B cell (primary cell): ENCODE data around the gene CACTIN. TPM values are rescaled to one million over a fixed set of nuclear protein-coding genes. Genes with fewer than 3 reads are reported as not detected.

Experiments used
- ATAC-seq: fragments of 200-7000 bp; cut with Tn5 transposase; one replicate; pipeline ENCODE4 v1.10.0; 2021; ENCODE audit warnings: low read depth, mild to moderate bottlenecking, moderate number of reproducible peaks, moderate library complexity
- CTCF ChIA-PET: fragments of 350-600 bp; sonication (Branson Sonifier 250); formaldehyde crosslinking; loops from one replicate; lab custom pipeline; 2021; ENCODE audit warnings: antibody characterized with exemption, inconsistent platforms; lab: Charles Lee
- POLR2A ChIA-PET: fragments of 350-600 bp; sonication (Branson Sonifier 250); formaldehyde crosslinking; loops from one replicate; lab custom pipeline; 2021; ENCODE audit warnings: antibody characterized with exemption; lab: Charles Lee
- DNase-seq: peaks from one replicate; pipeline ENCODE4 v3.0.0; 2013
- H2AFZ ChIP-seq: 2 replicates; pipeline ENCODE4 v1.6.1; 2012; ENCODE audit warnings: mild to moderate bottlenecking, low read depth, low read length; ENCODE audit not compliant: insufficient read depth, poor library complexity, severe bottlenecking
- H3K27ac ChIP-seq, 2 donors: 1 replicate in 1 of 2; 2 replicates in 1 of 2; pipeline ENCODE4 v1.5.1; 2012 to 2013; ENCODE audit warnings: low read length in 2 of 2, mild to moderate bottlenecking in 2 of 2, moderate library complexity in 1 of 2
- H3K27me3 ChIP-seq, 4 experiments: fragments of 200-600 bp in 1 of 4; sonication (generic) in 1 of 4; replicated peaks in 1 of 4; 1 replicate in 2 of 4; 2 replicates in 2 of 4; pipeline versions ENCODE4 v1.6.1 to v1.7.0; 2013 to 2016; ENCODE audit warnings: low read length in 3 of 4, mild to moderate bottlenecking in 2 of 4, mixed read lengths in 1 of 4, moderate library complexity in 1 of 4; ENCODE audit not compliant: insufficient read depth in 4 of 4, control insufficient read depth in 3 of 4; ENCODE audit errors: control extremely low read depth in 1 of 4
- H3K36me3 ChIP-seq, 2 experiments: replicated peaks in 1 of 2; 1 replicate in 1 of 2; 2 replicates in 1 of 2; pipeline versions ENCODE4 v1.6.1 to v1.7.1; 2013; ENCODE audit warnings: low read length in 1 of 2; ENCODE audit not compliant: insufficient read depth in 2 of 2, control insufficient read depth in 1 of 2; ENCODE audit errors: control extremely low read depth in 1 of 2, extremely low read depth in 1 of 2
- H3K4me1 ChIP-seq, 2 donors: fragments of 200-600 bp in 1 of 2; sonication (generic) in 1 of 2; 1 replicate in 1 of 2; 2 replicates in 1 of 2; pipeline versions ENCODE4 v1.5.1 to v1.6.1; 2013 to 2017; ENCODE audit warnings: low read length in 2 of 2; ENCODE audit not compliant: control insufficient read depth in 2 of 2, insufficient read depth in 2 of 2
- H3K4me2 ChIP-seq: replicated peaks from 2 replicates; pipeline ENCODE3; 2012; ENCODE audit warnings: mild to moderate bottlenecking, low read depth, low read length; ENCODE audit not compliant: poor library complexity, severe bottlenecking
- H3K4me3 ChIP-seq, 5 experiments: fragments of 200-600 bp in 1 of 5; sonication (generic) in 1 of 5; 1 replicate in 3 of 5; 2 replicates in 2 of 5; pipeline versions ENCODE4 v1.5.1 to v1.7.0; 2011 to 2016; ENCODE audit warnings: low read length in 4 of 5, mild to moderate bottlenecking in 4 of 5, low read depth in 2 of 5, control low read depth in 1 of 5, moderate library complexity in 1 of 5; ENCODE audit not compliant: insufficient read depth in 1 of 5; ENCODE audit errors: control extremely low read depth in 1 of 5, extremely low read depth in 1 of 5
- H3K79me2 ChIP-seq: fragments of 200-600 bp; sonication (generic); one replicate; pipeline ENCODE4 v1.6.0; 2016; ENCODE audit warnings: low read length; ENCODE audit not compliant: control insufficient read depth, insufficient read depth
- H3K9ac ChIP-seq: fragments of 200-600 bp; sonication (generic); 2 replicates; pipeline ENCODE4 v1.6.1; 2017; ENCODE audit warnings: mild to moderate bottlenecking, low read length, moderate library complexity
- H3K9me3 ChIP-seq, 3 donors: one replicate each; pipeline versions ENCODE4 v1.6.1 to v1.7.1; 2013; ENCODE audit warnings: low read length in 2 of 3; ENCODE audit not compliant: control insufficient read depth in 2 of 3, insufficient read depth in 1 of 3; ENCODE audit errors: control extremely low read depth in 1 of 3
- H4K20me1 ChIP-seq: 2 replicates; pipeline ENCODE4 v1.6.0; 2012; ENCODE audit warnings: mild to moderate bottlenecking, low read length; ENCODE audit not compliant: insufficient read depth, control insufficient read depth, poor library complexity, severe bottlenecking
- H3K27ac Mint-ChIP-seq: one replicate; pipeline ENCODE4 v1.8.0; 2021; ENCODE audit warnings: mixed read lengths
- H3K27me3 Mint-ChIP-seq: one replicate; pipeline ENCODE4 v1.8.0; 2021; ENCODE audit warnings: mixed read lengths
- H3K4me1 Mint-ChIP-seq: one replicate; pipeline ENCODE4 v1.8.0; 2021; ENCODE audit warnings: mixed read lengths
- H3K4me3 Mint-ChIP-seq: one replicate; pipeline ENCODE4 v1.8.0; 2021; ENCODE audit warnings: mixed read lengths
- H3K9me3 Mint-ChIP-seq: one replicate; pipeline ENCODE4 v1.8.0; 2022; ENCODE audit warnings: mixed read lengths; ENCODE audit not compliant: insufficient read depth
- CTCF ChIP-seq: fragments of 200-600 bp; IDR thresholded peaks from one replicate; pipeline ENCODE4 v1.8.0; 2022; ENCODE audit warnings: antibody characterized with exemption, mild to moderate bottlenecking
- EZH2 ChIP-seq: IDR thresholded peaks from 2 replicates; pipeline ENCODE4 v1.6.1; 2012; ENCODE audit warnings: borderline replicate concordance, low read depth, mild to moderate bottlenecking, moderate library complexity, low read length; ENCODE audit not compliant: insufficient read depth, poor library complexity, severe bottlenecking
- WGBS: methylation state at CpG from one replicate; pipeline ENCODE4 v1.1.5; 2013; ENCODE audit warnings: missing lambda C conversion rate; ENCODE audit not compliant: insufficient coverage; 5-methylcytosine and 5-hydroxymethylcytosine counted together
- intact Hi-C: fragments of 100-400 bp; cut with micrococcal nuclease; formaldehyde crosslinking; loops from one replicate; pipeline ENCODE4 v1.10.0; 2022
- polyA plus RNA-seq: library from polyadenylated mRNA; depleted of rRNA; stranded (reverse); fragments of >200 nt; gene quantifications from 2 replicates; pipeline ENCODE4 v1.2.3, GENCODE V29; 2012
- total RNA-seq, 2 donors: library from RNA; stranded (reverse); fragments of 120-200 nt in 1 of 2; gene quantifications; 1 replicate in 1 of 2; 2 replicates in 1 of 2; pipeline versions ENCODE4 v1.2.3 to v1.2.4, GENCODE V29; 2013 to 2022

The CACTIN gene
- total and polyA plus RNA-seq, 2 donors (not counting 1 experiment from before 2014, with no cell fraction given): 40.6 to 41.8 TPM

GRCh38 chr19:3604987-3605343, 21.6 kb downstream of the CACTIN start:
- Histone ChIP-seq H3K27ac (peak overlapping the region; percentile 2 to 61), H3K4me2 (peak overlapping the region; percentile 97), H3K4me1 (peaks cover 36 to 49% of the 10 kb centered on the region in 2 donors), H3K4me3 (peak overlapping the region; percentile 49 to 71 (median 65)), H3K9me3 (peaks cover 0 to 29% (median 0%) of the 10 kb centered on the region in 3 donors), H3K27me3 (peaks cover 0 to 4% (median 0%) of the 10 kb centered on the region in 4 experiments), H3K36me3 (no peaks in the 10 kb centered on the region), H3K9ac (peak overlapping the region; percentile 74), H4K20me1 (no peaks in the 10 kb centered on the region), H3K79me2 (peaks cover 7% of the 10 kb centered on the region), H2AFZ (peak overlapping the region; percentile 84)
- Mint-ChIP-seq H3K9me3 (no peaks in the 10 kb centered on the region), H3K27ac (no peak overlapping the region), H3K27me3 (no peaks in the 10 kb centered on the region), H3K4me3 (no peak overlapping the region), H3K4me1 (peaks cover 21% of the 10 kb centered on the region)
- ChIA-PET POLR2A (interaction anchor here (0.5 kb wide), 2 partner anchors 35 to 98 kb away, joined by 7 to 9 read pairs; no protein-coding TSS in a partner anchor), CTCF (interaction anchor here (0.6 to 1.3 kb wide), 5 partner anchors 14 to 532 kb away, joined by 3 to 6 read pairs (median 5); partner anchors contain the start of gene GIPC3)
- intact Hi-C loops: loop anchor here (5.0 kb wide), 1 partner anchor 48 kb away; the partner anchor contains the start of gene MFSD12
- peak; percentile 70 for ATAC-seq
- TF ChIP-seq EZH2: no peak
- TF ChIP-seq CTCF: no peak
- WGBS: 0% methylated on average over 8 of the region's 11 CpGs
- DNase-seq: peak; percentile 53
